ENCODE measurements around the gene NKAIN1.
"Not testable (repeated sequence)": the region's sequence is repeated elsewhere in the genome, so short reads cannot be mapped to it uniquely, and the experiment has no call there.

DNA sequence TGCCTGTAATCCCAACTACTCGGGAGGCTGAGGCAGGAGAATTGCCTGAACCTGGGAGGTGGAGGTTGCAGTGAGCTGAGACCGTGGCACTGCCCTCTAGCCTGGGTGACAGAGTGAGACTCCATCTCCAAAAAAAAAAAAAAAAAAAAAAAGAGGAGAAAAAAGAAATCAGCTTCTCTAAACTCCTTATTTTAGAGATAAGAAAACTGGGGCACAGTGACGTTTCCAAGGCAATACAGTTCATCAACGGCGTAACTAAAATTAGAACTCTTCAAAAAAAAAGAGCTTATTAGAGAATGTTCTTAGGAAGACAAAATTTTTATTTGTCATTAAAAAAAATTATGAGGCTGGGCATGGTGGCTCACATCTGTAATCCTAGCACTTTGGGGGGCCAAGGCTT is 22.7 kb upstream of the NKAIN1 start:
- not testable (repeated sequence) for TF ChIP-seq ZNF384 (IDR thresholded peaks at IDR 0.05); SUZ12 (IDR thresholded peaks at IDR 0.05); BHLHE40 (IDR thresholded peaks at IDR 0.05; ENCODE audit: borderline replicate concordance); TARDBP (IDR thresholded peaks at IDR 0.05); SP1 (IDR thresholded peaks at IDR 0.05); NFRKB (IDR thresholded peaks at IDR 0.05); FOXM1 (IDR thresholded peaks at IDR 0.05; ENCODE audit: borderline replicate concordance); CTBP1 (IDR thresholded peaks at IDR 0.05; ENCODE audit: borderline replicate concordance); FOXK2 (IDR thresholded peaks at IDR 0.05); LEF1 (IDR thresholded peaks at IDR 0.05; ENCODE audit: borderline replicate concordance); L3MBTL2 (conservative IDR thresholded peaks at IDR 0.05); ELF4 (IDR thresholded peaks at IDR 0.05); HDGF (IDR thresholded peaks at IDR 0.05; ENCODE audit: borderline replicate concordance)
- TF ChIP-seq, protein P1, sequence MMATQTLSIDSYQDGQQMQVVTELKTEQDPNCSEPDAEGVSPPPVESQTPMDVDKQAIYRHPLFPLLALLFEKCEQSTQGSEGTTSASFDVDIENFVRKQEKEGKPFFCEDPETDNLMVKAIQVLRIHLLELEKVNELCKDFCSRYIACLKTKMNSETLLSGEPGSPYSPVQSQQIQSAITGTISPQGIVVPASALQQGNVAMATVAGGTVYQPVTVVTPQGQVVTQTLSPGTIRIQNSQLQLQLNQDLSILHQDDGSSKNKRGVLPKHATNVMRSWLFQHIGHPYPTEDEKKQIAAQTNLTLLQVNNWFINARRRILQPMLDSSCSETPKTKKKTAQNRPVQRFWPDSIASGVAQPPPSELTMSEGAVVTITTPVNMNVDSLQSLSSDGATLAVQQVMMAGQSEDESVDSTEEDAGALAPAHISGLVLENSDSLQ (IDR thresholded peaks at IDR 0.05) = not testable (repeated sequence)

Data from HEK293T (cell line).